Vagina (tissue), 2 donors: ENCODE data around the gene CHMP1A. TPM values are rescaled to one million over a fixed set of nuclear protein-coding genes. Genes with fewer than 3 reads are reported as not detected.

Experiments
- DNase-seq, 2 donors: peaks; one replicate each; pipeline ENCODE4 v3.0.0-alpha.2; 2017; ENCODE audit errors: extremely low spot score in 2 of 2
- H3K27ac ChIP-seq: fragments of 200-600 bp; sonication (generic); one replicate; pipeline ENCODE4 v1.5.1; 2019
- H3K27me3 ChIP-seq: fragments of 200-600 bp; sonication (generic); one replicate; pipeline ENCODE4 v1.5.1; 2019
- H3K36me3 ChIP-seq, 2 donors: fragments of 200-600 bp; sonication (generic); one replicate each; pipeline ENCODE4 v1.5.1; 2017 to 2019
- H3K4me1 ChIP-seq: fragments of 200-600 bp; sonication (generic); one replicate; pipeline ENCODE4 v1.5.1; 2019
- H3K4me3 ChIP-seq, 2 donors: fragments of 200-600 bp; sonication (generic); 1 replicate in 1 of 2; 2 replicates in 1 of 2; pipeline ENCODE4 v1.5.1; 2016 to 2019
- H3K9me3 ChIP-seq: fragments of 200-600 bp; sonication (generic); one replicate; pipeline ENCODE4 v1.5.1; 2019
- POLR2A ChIP-seq, 2 donors: fragments of 450-650 bp; IDR thresholded peaks; one replicate each; pipeline ENCODE4 v1.6.1; 2017; ENCODE audit warnings: antibody characterized with exemption in 2 of 2, mild to moderate bottlenecking in 2 of 2, moderate library complexity in 2 of 2
- POLR2AphosphoS5 ChIP-seq, 2 donors: sonication (generic); formaldehyde crosslinking; IDR thresholded peaks; one replicate each; pipeline ENCODE4 v1.9.0; 2017; ENCODE audit warnings: antibody characterized with exemption in 2 of 2, mild to moderate bottlenecking in 2 of 2, low read depth in 1 of 2; ENCODE audit not compliant: insufficient read depth in 1 of 2
- intact Hi-C: fragments of 100-400 bp; cut with DNase I; formaldehyde crosslinking; loops from one replicate; pipeline ENCODE4 v1.15.1; 2023
- total RNA-seq: library from RNA; depleted of rRNA; stranded (reverse); fragments of >200 nt; gene quantifications from one replicate; pipeline ENCODE4 v1.2.3, GENCODE V29; 2016
- TF ChIP-seq, protein P1 (sequence below), 3 experiments: fragments of 450-650 bp in 2 of 3; fragments of 200-600 bp in 1 of 3; sonication (generic) in 1 of 3; IDR thresholded peaks; one replicate each; pipeline ENCODE4 v1.5.1; 2017 to 2019; ENCODE audit warnings: antibody characterized with exemption in 3 of 3, mild to moderate bottlenecking in 2 of 3, moderate library complexity in 2 of 3

CHMP1A gene
- total RNA-seq, 1 donor from 2014 or later = 117 TPM

GRCh38 chr16:89612415-89613166, 44.9 kb downstream of the CHMP1A start:
- DNase-seq = no peak
- intact Hi-C loops = no loop called here
- Histone ChIP-seq H3K36me3 (no peaks in the 10 kb centered on the region), H3K27me3 (no peaks in the 10 kb centered on the region), H3K4me3 (no peak overlapping the region), H3K4me1 (no peaks in the 10 kb centered on the region), H3K9me3 (no peaks in the 10 kb centered on the region), H3K27ac (no peak overlapping the region)
- no peak for TF ChIP-seq POLR2A (IDR thresholded peaks at IDR 0.05)
- TF ChIP-seq, protein P1, sequence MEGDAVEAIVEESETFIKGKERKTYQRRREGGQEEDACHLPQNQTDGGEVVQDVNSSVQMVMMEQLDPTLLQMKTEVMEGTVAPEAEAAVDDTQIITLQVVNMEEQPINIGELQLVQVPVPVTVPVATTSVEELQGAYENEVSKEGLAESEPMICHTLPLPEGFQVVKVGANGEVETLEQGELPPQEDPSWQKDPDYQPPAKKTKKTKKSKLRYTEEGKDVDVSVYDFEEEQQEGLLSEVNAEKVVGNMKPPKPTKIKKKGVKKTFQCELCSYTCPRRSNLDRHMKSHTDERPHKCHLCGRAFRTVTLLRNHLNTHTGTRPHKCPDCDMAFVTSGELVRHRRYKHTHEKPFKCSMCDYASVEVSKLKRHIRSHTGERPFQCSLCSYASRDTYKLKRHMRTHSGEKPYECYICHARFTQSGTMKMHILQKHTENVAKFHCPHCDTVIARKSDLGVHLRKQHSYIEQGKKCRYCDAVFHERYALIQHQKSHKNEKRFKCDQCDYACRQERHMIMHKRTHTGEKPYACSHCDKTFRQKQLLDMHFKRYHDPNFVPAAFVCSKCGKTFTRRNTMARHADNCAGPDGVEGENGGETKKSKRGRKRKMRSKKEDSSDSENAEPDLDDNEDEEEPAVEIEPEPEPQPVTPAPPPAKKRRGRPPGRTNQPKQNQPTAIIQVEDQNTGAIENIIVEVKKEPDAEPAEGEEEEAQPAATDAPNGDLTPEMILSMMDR (IDR thresholded peaks at IDR 0.05) = no peak
- no peak for TF ChIP-seq POLR2AphosphoS5 (IDR thresholded peaks at IDR 0.05; ENCODE audit: insufficient read depth in 1 of 2, low read depth in 1 of 2)

GRCh38 chr16:89610108-89610453, 47.4 kb downstream of the CHMP1A start:
- no peak overlapping the region for H3K27ac ChIP-seq

GRCh38 chr16:89607937-89608740, 49.4 kb downstream of the CHMP1A start:
- H3K36me3 ChIP-seq = no peaks in the 10 kb centered on the region
- no peak overlapping the region for H3K27ac ChIP-seq
- no peak for DNase-seq
- intact Hi-C loops = no loop called here
- no peaks in the 10 kb centered on the region for H3K4me1 ChIP-seq
- H3K4me3 ChIP-seq = no peak overlapping the region
- no peaks in the 10 kb centered on the region for H3K27me3 ChIP-seq
- TF ChIP-seq, protein P1 (IDR thresholded peaks at IDR 0.05) = no peak
- TF ChIP-seq POLR2A (IDR thresholded peaks at IDR 0.05) = no peak
- TF ChIP-seq POLR2AphosphoS5 (IDR thresholded peaks at IDR 0.05; ENCODE audit: insufficient read depth in 1 of 2, low read depth in 1 of 2) = no peak
- H3K9me3 ChIP-seq = no peaks in the 10 kb centered on the region

More at GRCh38 chr16:89610108-89610453, 47.4 kb downstream of the CHMP1A start:
- no peak for DNase-seq
- Histone ChIP-seq H3K4me1 (no peaks in the 10 kb centered on the region), H3K4me3 (no peak overlapping the region), H3K9me3 (no peaks in the 10 kb centered on the region), H3K27me3 (no peaks in the 10 kb centered on the region), H3K36me3 (no peaks in the 10 kb centered on the region)
- intact Hi-C loops = no loop called here
- no peak for TF ChIP-seq POLR2A (IDR thresholded peaks at IDR 0.05)
- TF ChIP-seq POLR2AphosphoS5 (IDR thresholded peaks at IDR 0.05; ENCODE audit: insufficient read depth in 1 of 2, low read depth in 1 of 2) = no peak
- TF ChIP-seq, protein P1 (IDR thresholded peaks at IDR 0.05) = no peak

GRCh38 chr16:89607453-89607852, 50.1 kb downstream of the CHMP1A start:
- no peak for TF ChIP-seq POLR2A (IDR thresholded peaks at IDR 0.05)
- no peak for TF ChIP-seq POLR2AphosphoS5 (IDR thresholded peaks at IDR 0.05; ENCODE audit: insufficient read depth in 1 of 2, low read depth in 1 of 2)
- TF ChIP-seq, protein P1 (IDR thresholded peaks at IDR 0.05) = no peak
- intact Hi-C loops = no loop called here
- no peaks in the 10 kb centered on the region for H3K27me3 ChIP-seq
- H3K4me3 ChIP-seq = no peak overlapping the region
- no peak for DNase-seq
- no peaks in the 10 kb centered on the region for H3K9me3 ChIP-seq
- peaks cover 6% of the 10 kb centered on the region for H3K4me1 ChIP-seq
- H3K27ac ChIP-seq = no peak overlapping the region
- H3K36me3 ChIP-seq = no peaks in the 10 kb centered on the region

- H3K4me1 ChIP-seq = peaks cover 9% of the 10 kb centered on the region
- no peak for DNase-seq
- no peaks in the 10 kb centered on the region for H3K36me3 ChIP-seq
- H3K27ac ChIP-seq = no peak overlapping the region
- H3K4me3 ChIP-seq = no peak overlapping the region
- no peaks in the 10 kb centered on the region for H3K9me3 ChIP-seq
- intact Hi-C loops = no loop called here
- H3K27me3 ChIP-seq = no peaks in the 10 kb centered on the region
- TF ChIP-seq, protein P1 (IDR thresholded peaks at IDR 0.05) = no peak
- no peak for TF ChIP-seq POLR2AphosphoS5 (IDR thresholded peaks at IDR 0.05; ENCODE audit: insufficient read depth in 1 of 2, low read depth in 1 of 2)
- TF ChIP-seq POLR2A (IDR thresholded peaks at IDR 0.05) = no peak
These were observed 51.5 kb downstream of the CHMP1A start for GRCh38 chr16:89606006-89606405.
